Natural killer cell (primary cell): ENCODE results near the gene KCNA3. TPM values are rescaled to one million over a fixed set of nuclear protein-coding genes. Genes with fewer than 3 reads are reported as not detected.
A peak's percentile ranks its signal among the peaks of the same experiment; 100 is the strongest.

ENCODE experiments used
- ATAC-seq, 3 donors: fragments of 150-1000 bp in 2 of 3; fragments of 200-7000 bp in 1 of 3; cut with Tn5 transposase; 1 replicate in 1 of 3; 2 replicates in 2 of 3; pipeline ENCODE4 v1.10.0; 2021; ENCODE audit warnings: mild to moderate bottlenecking in 2 of 3, moderate library complexity in 2 of 3
- DNase-seq, 2 donors: peaks; one replicate each; pipeline versions ENCODE4 v3.0.0 to v3.0.0-alpha.2; 2013 to 2021; ENCODE audit warnings: mixed read lengths in 1 of 2
- H3K27ac ChIP-seq: one replicate; pipeline ENCODE4 v1.5.1; 2013; ENCODE audit warnings: mild to moderate bottlenecking, low read length
- H3K27me3 ChIP-seq: one replicate; pipeline ENCODE4 v1.6.1; 2013; ENCODE audit warnings: low read length; ENCODE audit not compliant: control insufficient read depth, insufficient read depth
- H3K36me3 ChIP-seq: one replicate; pipeline ENCODE4 v1.6.1; 2013; ENCODE audit warnings: low read length; ENCODE audit not compliant: control insufficient read depth, insufficient read depth
- H3K4me1 ChIP-seq: one replicate; pipeline ENCODE4 v1.6.1; 2013; ENCODE audit warnings: low read length; ENCODE audit not compliant: control insufficient read depth, insufficient read depth
- H3K4me3 ChIP-seq: one replicate; pipeline ENCODE4 v1.5.1; 2013; ENCODE audit warnings: low read length
- H3K9me3 ChIP-seq: one replicate; pipeline ENCODE4 v1.6.1; 2013; ENCODE audit warnings: low read length; ENCODE audit not compliant: control insufficient read depth, insufficient read depth
- H3K27ac Mint-ChIP-seq, 2 donors: one replicate each; pipeline ENCODE4 v1.8.0; 2022; ENCODE audit warnings: mild to moderate bottlenecking in 2 of 2, mixed read lengths in 2 of 2, moderate library complexity in 1 of 2
- H3K27me3 Mint-ChIP-seq, 2 donors: one replicate each; pipeline ENCODE4 v1.8.0; 2022; ENCODE audit warnings: low read depth in 2 of 2, mixed read lengths in 2 of 2
- H3K36me3 Mint-ChIP-seq: one replicate; pipeline ENCODE4 v1.8.0; 2022; ENCODE audit warnings: mixed read lengths
- H3K4me1 Mint-ChIP-seq, 2 donors: one replicate each; pipeline ENCODE4 v1.8.0; 2022; ENCODE audit warnings: mixed read lengths in 2 of 2
- H3K4me3 Mint-ChIP-seq: one replicate; pipeline ENCODE4 v1.8.0; 2022; ENCODE audit warnings: mild to moderate bottlenecking, moderate library complexity, mixed read lengths
- H3K9me3 Mint-ChIP-seq, 2 donors: one replicate each; pipeline ENCODE4 v1.8.0; 2022; ENCODE audit warnings: mixed read lengths in 2 of 2
- WGBS: methylation state at CpG from one replicate; pipeline ENCODE4 v1.1.7; 2013; ENCODE audit warnings: missing lambda C conversion rate; ENCODE audit not compliant: insufficient coverage; 5-methylcytosine and 5-hydroxymethylcytosine counted together
- intact Hi-C: fragments of 100-400 bp; cut with micrococcal nuclease; formaldehyde crosslinking; loops from one replicate; pipeline ENCODE4 v1.14.2; 2022
- total RNA-seq, 4 donors: library from RNA; stranded (reverse); fragments of 120-200 nt in 1 of 4; gene quantifications; one replicate each; pipeline versions ENCODE4 v1.2.3 to v1.2.4, GENCODE V29; 2013 to 2022
- TF ChIP-seq, protein P1 (sequence below): fragments of 200-600 bp; IDR thresholded peaks from one replicate; pipeline ENCODE4 v1.8.0; 2022; ENCODE audit warnings: antibody characterized with exemption

KCNA3 gene
- total RNA-seq, 3 donors from 2014 or later (not counting 1 experiment from before 2014, with no cell fraction given): 19.7 to 36.2 (median 30.3) TPM

DNA sequence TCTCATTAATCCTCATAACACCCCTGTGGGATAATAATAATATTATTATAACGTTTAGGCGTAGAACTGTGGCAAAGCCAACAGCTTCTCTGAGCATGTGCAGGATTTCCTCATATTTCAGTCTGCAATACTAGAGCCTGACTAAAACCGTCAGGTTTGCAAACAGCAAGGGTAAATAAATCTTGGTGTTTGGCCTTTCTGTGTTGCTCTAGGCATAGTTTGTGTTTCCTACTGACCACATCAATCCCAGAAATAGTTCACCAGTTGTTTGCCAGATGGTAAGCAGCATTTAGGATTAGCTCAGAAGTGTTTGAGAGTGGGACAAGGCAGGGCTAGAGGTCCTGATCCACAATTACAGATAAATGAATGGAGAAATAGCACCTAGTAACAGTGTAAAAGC, 2.8 kb upstream of the KCNA3 start:
- Mint-ChIP-seq H3K4me3 (no peak overlapping the region), H3K27me3 (peaks cover 7 to 9% of the 10 kb centered on the region in 2 donors), H3K27ac (peak overlapping the region in 1 of 2 donors; percentile 27), H3K4me1 (peaks cover 22 to 25% of the 10 kb centered on the region in 2 donors), H3K36me3 (no peaks in the 10 kb centered on the region), H3K9me3 (no peaks in the 10 kb centered on the region)
- TF ChIP-seq, protein P1, sequence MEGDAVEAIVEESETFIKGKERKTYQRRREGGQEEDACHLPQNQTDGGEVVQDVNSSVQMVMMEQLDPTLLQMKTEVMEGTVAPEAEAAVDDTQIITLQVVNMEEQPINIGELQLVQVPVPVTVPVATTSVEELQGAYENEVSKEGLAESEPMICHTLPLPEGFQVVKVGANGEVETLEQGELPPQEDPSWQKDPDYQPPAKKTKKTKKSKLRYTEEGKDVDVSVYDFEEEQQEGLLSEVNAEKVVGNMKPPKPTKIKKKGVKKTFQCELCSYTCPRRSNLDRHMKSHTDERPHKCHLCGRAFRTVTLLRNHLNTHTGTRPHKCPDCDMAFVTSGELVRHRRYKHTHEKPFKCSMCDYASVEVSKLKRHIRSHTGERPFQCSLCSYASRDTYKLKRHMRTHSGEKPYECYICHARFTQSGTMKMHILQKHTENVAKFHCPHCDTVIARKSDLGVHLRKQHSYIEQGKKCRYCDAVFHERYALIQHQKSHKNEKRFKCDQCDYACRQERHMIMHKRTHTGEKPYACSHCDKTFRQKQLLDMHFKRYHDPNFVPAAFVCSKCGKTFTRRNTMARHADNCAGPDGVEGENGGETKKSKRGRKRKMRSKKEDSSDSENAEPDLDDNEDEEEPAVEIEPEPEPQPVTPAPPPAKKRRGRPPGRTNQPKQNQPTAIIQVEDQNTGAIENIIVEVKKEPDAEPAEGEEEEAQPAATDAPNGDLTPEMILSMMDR: no peak
- Histone ChIP-seq H3K27me3 (no peaks in the 10 kb centered on the region), H3K4me1 (peaks cover 20% of the 10 kb centered on the region), H3K9me3 (no peaks in the 10 kb centered on the region), H3K36me3 (no peaks in the 10 kb centered on the region), H3K4me3 (no peak overlapping the region), H3K27ac (no peak overlapping the region)
- WGBS: 86% methylated on average over 3 of the region's 3 CpGs
- ATAC-seq (no peak), DNase-seq (no peak)
- intact Hi-C loops: loop anchor here (10.0 kb wide), 1 partner anchor 537 kb away; no protein-coding TSS in a partner anchor

DNA sequence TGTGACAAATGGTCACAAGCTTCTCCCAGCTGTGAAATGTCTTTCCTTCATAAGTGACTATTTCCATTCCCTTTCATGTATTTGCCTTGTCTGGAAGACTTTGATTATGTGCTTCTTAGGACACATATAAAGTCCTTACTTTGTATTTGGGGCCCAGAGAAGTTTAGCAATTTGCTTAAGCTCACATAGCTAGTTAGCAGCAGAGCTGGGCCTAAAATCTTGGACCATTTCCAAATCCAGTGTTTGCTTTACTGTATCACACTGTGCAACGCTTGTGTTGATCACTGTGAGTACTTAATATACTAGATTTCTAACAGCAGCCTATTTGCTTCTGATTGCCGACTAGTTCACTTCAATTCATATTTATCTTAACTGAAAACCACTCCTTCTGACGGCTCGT, 2.2 kb upstream of the KCNA3 start:
- peak overlapping the region; percentile 27 for H3K27ac Mint-ChIP-seq
- Histone ChIP-seq H3K27ac (no peak overlapping the region), H3K4me3 (no peak overlapping the region), H3K36me3 (no peaks in the 10 kb centered on the region), H3K27me3 (no peaks in the 10 kb centered on the region), H3K9me3 (no peaks in the 10 kb centered on the region), H3K4me1 (peaks cover 21% of the 10 kb centered on the region)
- TF ChIP-seq, protein P1: no peak
- peaks cover 7 to 9% of the 10 kb centered on the region in 2 donors for H3K27me3 Mint-ChIP-seq
- intact Hi-C loops: loop anchor here (10.0 kb wide), 1 partner anchor 538 kb away; no protein-coding TSS in a partner anchor
- peak overlapping the region; percentile 29 for H3K4me3 Mint-ChIP-seq
- 95% methylated on average over 4 of the region's 4 CpGs for WGBS
- DNase-seq (peak in 1 of 2 donors; percentile 46), ATAC-seq (no peak)
- H3K4me1 Mint-ChIP-seq: peaks cover 28 to 31% of the 10 kb centered on the region in 2 donors
- no peaks in the 10 kb centered on the region for H3K9me3 Mint-ChIP-seq
- H3K36me3 Mint-ChIP-seq: no peaks in the 10 kb centered on the region

DNA sequence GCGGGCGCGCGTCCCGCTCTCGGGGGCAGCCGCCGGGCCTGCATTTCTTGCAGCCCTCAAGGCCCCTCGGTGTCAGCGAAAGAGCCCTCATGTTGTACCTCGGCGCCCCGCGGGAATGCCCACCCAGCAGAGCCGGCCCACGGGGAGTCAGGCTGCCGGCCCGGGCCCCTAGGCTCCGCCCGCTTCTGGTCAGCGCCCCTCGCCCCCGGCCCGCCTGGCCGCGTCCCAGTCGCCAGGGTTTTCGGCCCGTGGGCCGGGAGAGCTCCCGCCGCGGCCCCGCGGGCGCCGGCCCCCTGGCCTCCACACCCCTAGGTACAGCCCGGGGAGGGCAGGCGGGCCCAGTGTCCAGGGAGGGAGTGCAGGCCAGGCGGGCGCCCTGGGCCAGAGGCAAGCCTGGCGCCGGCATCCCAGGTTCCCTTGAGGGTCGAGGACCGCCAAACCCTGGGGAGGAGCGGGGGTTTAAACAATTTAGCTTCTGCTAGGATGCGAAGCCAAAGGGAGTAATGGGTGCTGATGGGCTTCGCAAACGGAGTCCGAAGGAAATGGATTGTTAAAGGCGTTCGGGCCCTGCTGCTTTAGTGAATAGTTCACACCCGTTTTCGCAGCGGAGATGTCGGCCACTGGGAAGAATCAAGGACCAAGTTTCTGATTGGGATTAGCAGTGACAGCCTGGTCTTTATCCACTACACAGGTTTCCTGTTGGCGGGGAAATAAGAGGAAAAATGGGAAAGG, 486 bp upstream of the KCNA3 start:
- Histone ChIP-seq H3K4me3 (peak overlapping the region; percentile 68), H3K4me1 (peaks cover 26% of the 10 kb centered on the region), H3K9me3 (no peaks in the 10 kb centered on the region), H3K27me3 (no peaks in the 10 kb centered on the region), H3K36me3 (no peaks in the 10 kb centered on the region), H3K27ac (peak overlapping the region; percentile 38)
- H3K36me3 Mint-ChIP-seq: no peaks in the 10 kb centered on the region
- intact Hi-C loops: loop anchor here (10.0 kb wide), 1 partner anchor 540 kb away; no protein-coding TSS in a partner anchor
- 25% methylated on average over 57 of the region's 57 CpGs for WGBS
- no peaks in the 10 kb centered on the region for H3K9me3 Mint-ChIP-seq
- peak overlapping the region; percentile 27 to 88 for H3K27ac Mint-ChIP-seq
- peak overlapping the region; percentile 82 for H3K4me3 Mint-ChIP-seq
- DNase-seq (peak in 1 of 2 donors; percentile 22), ATAC-seq (no peak)
- H3K27me3 Mint-ChIP-seq: peaks cover 0 to under 1% of the 10 kb centered on the region in 2 donors
- TF ChIP-seq, protein P1: no peak
- peaks cover 40 to 42% of the 10 kb centered on the region in 2 donors for H3K4me1 Mint-ChIP-seq
